CD4-positive, alpha-beta T cell (primary cell): ENCODE measurements around the gene GPM6B. TPM values are rescaled to one million over a fixed set of nuclear protein-coding genes. Genes with fewer than 3 reads are reported as not detected.

Source experiments
- ATAC-seq: fragments of 200-7000 bp; cut with Tn5 transposase; one replicate; pipeline ENCODE4 v1.10.0; 2022; ENCODE audit warnings: mild to moderate bottlenecking; ENCODE audit not compliant: poor library complexity
- CTCF ChIA-PET: fragments of 350-600 bp; sonication (Branson Sonifier 250); formaldehyde crosslinking; loops from one replicate; lab custom pipeline; 2021; ENCODE audit warnings: antibody characterized with exemption, inconsistent platforms; lab: Charles Lee
- POLR2A ChIA-PET: fragments of 350-600 bp; sonication (Branson Sonifier 250); formaldehyde crosslinking; loops from one replicate; lab custom pipeline; 2021; ENCODE audit warnings: antibody characterized with exemption, inconsistent platforms; lab: Charles Lee
- DNase-seq, 14 experiments: peaks; one replicate each; pipeline ENCODE4 v3.0.0-alpha.2; 2013 to 2020; ENCODE audit warnings: mixed read lengths in 2 of 14
- H3K27ac ChIP-seq, 2 donors: one replicate each; pipeline versions ENCODE4 v1.5.1 to v1.7.0; 2013; ENCODE audit warnings: low read length in 2 of 2, low read depth in 1 of 2, mild to moderate bottlenecking in 1 of 2
- H3K27me3 ChIP-seq, 2 experiments: 1 replicate in 1 of 2; 2 replicates in 1 of 2; pipeline versions ENCODE4 v1.6.1 to v1.7.0; 2013; ENCODE audit warnings: low read length in 2 of 2, control low read depth in 1 of 2, mild to moderate bottlenecking in 1 of 2, moderate library complexity in 1 of 2; ENCODE audit not compliant: insufficient read depth in 2 of 2, control insufficient read depth in 1 of 2
- H3K36me3 ChIP-seq: one replicate; pipeline ENCODE4 v1.6.1; 2013; ENCODE audit warnings: low read length, control low read depth; ENCODE audit not compliant: insufficient read depth
- H3K4me1 ChIP-seq: one replicate; pipeline ENCODE4 v1.6.1; 2013; ENCODE audit warnings: low read length, control low read depth; ENCODE audit not compliant: insufficient read depth
- H3K4me3 ChIP-seq: one replicate; pipeline ENCODE4 v1.5.1; 2013; ENCODE audit warnings: mild to moderate bottlenecking, low read length, moderate library complexity
- H3K9me3 ChIP-seq, 2 experiments: 1 replicate in 1 of 2; 2 replicates in 1 of 2; pipeline versions ENCODE4 v1.6.1 to v1.7.0; 2013; ENCODE audit warnings: low read length in 2 of 2, mild to moderate bottlenecking in 2 of 2, control low read depth in 1 of 2, moderate library complexity in 1 of 2; ENCODE audit not compliant: control insufficient read depth in 1 of 2, insufficient read depth in 1 of 2
- H3K27ac Mint-ChIP-seq: one replicate; pipeline ENCODE4 v1.8.0; 2020; ENCODE audit warnings: mixed read lengths
- H3K27me3 Mint-ChIP-seq: one replicate; pipeline ENCODE4 v1.8.0; 2021; ENCODE audit warnings: mixed read lengths
- H3K36me3 Mint-ChIP-seq: one replicate; pipeline ENCODE4 v1.8.0; 2021; ENCODE audit warnings: low read depth, mixed read lengths
- H3K4me1 Mint-ChIP-seq: one replicate; pipeline ENCODE4 v1.8.0; 2021; ENCODE audit warnings: low read depth, mixed read lengths
- H3K4me3 Mint-ChIP-seq: one replicate; pipeline ENCODE4 v1.8.0; 2020; ENCODE audit warnings: mild to moderate bottlenecking, mixed read lengths
- H3K9me3 Mint-ChIP-seq: one replicate; pipeline ENCODE4 v1.8.0; 2020; ENCODE audit warnings: mixed read lengths
- CTCF ChIP-seq: fragments of 200-600 bp; IDR thresholded peaks from one replicate; pipeline ENCODE4 v1.8.0; 2022; ENCODE audit warnings: antibody characterized with exemption, mild to moderate bottlenecking
- intact Hi-C, 2 experiments: fragments of 100-400 bp; cut with DNase I in 1 of 2; cut with micrococcal nuclease in 1 of 2; formaldehyde crosslinking; loops; one replicate each; pipeline versions ENCODE4 v1.15.1 to v1.9.0; 2023 to 2025; cut with DNase I, micrococcal nuclease
- total RNA-seq, 174 experiments: library from RNA in 2 of 174; stranded (reverse) in 2 of 174; gene quantifications; one replicate each; pipeline ENCODE4 v1.2.3 and lab custom pipeline; 2021 to 2026

Gene GPM6B
- total RNA-seq, 2 experiments from 2014 or later, result not detected

GRCh38 chrX:13721819-13722519 is 94.9 kb downstream of the GPM6B start:
- peaks cover 69% of the 10 kb centered on the region for H3K36me3 Mint-ChIP-seq
- TF ChIP-seq CTCF, result no peak
- H3K4me1 ChIP-seq, result peaks cover 38% of the 10 kb centered on the region

DNA sequence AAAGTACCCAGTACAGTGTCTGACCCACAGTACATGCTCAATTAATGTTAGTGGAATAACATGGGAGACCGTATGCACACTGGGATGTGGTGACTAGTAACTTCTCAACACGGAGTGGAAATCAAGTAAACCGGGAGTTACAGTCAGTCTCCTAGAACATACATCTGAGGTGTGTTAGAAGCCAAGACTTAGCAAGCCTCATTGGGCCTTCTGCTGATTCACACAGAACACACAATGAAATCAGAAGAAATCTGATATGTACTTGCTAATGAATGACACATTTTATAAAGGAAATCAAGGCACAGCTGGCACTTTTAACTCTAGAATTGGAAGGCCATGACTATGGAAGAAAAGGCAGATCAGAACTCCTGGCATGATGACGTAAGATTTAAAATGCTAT is 95.5 kb downstream of the GPM6B start:
- Histone ChIP-seq H3K36me3 (peaks cover 18% of the 10 kb centered on the region), H3K27ac (no peak overlapping the region), H3K27me3 (no peaks in the 10 kb centered on the region), H3K4me3 (no peak overlapping the region), H3K4me1 (peaks cover 41% of the 10 kb centered on the region), H3K9me3 (no peaks in the 10 kb centered on the region)
- ATAC-seq (no peak), DNase-seq (no peak)
- TF ChIP-seq CTCF, result no peak
- Mint-ChIP-seq H3K36me3 (peaks cover 67% of the 10 kb centered on the region), H3K27me3 (no peaks in the 10 kb centered on the region), H3K4me1 (peaks cover 69% of the 10 kb centered on the region), H3K4me3 (no peak overlapping the region), H3K27ac (peak overlapping the region; percentile 58), H3K9me3 (no peaks in the 10 kb centered on the region)
- ChIA-PET POLR2A (interaction anchor here (9.0 kb wide), 1 partner anchor 13 kb away, joined by 105 read pairs; the partner anchor contains the start of genes OFD1 and TRAPPC2), CTCF (interaction anchor here (0.6 to 1.6 kb wide), 3 partner anchors 15 to 66 kb away, joined by 3 to 5 read pairs (median 3); no protein-coding TSS in a partner anchor)
- intact Hi-C loops, result no loop called here

More at GRCh38 chrX:13721819-13722519, 94.9 kb downstream of the GPM6B start:
- Mint-ChIP-seq H3K9me3 (no peaks in the 10 kb centered on the region), H3K27me3 (no peaks in the 10 kb centered on the region), H3K4me3 (no peak overlapping the region), H3K4me1 (peaks cover 71% of the 10 kb centered on the region), H3K27ac (peak overlapping the region; percentile 58)
- intact Hi-C loops, result no loop called here
- Histone ChIP-seq H3K27me3 (no peaks in the 10 kb centered on the region), H3K9me3 (no peaks in the 10 kb centered on the region), H3K27ac (no peak overlapping the region), H3K4me3 (no peak overlapping the region), H3K36me3 (peaks cover 18% of the 10 kb centered on the region)
- ChIA-PET CTCF (interaction anchor here (0.6 to 1.6 kb wide), 3 partner anchors 12 to 19 kb away, joined by 3 to 5 read pairs (median 3); partner anchors contain the start of genes OFD1 and TRAPPC2), POLR2A (interaction anchor here (0.9 to 9.0 kb wide), 4 partner anchors 12 to 33 kb away, joined by 3 to 105 read pairs (median 5); partner anchors contain the start of genes OFD1, RAB9A and TRAPPC2)
- ATAC-seq (no peak), DNase-seq (no peak)

Other genes starting within 250 kb of the GPM6B start
- not detected for gene EGFL6, start 247.5 kb downstream of the GPM6B start, total RNA-seq
- gene TCEANC, start 164.0 kb downstream of the GPM6B start, total RNA-seq, result 1 to 10 TPM; 6.5 to 8.3 TPM
- 10 to 100 TPM; 21.4 to 25.2 TPM for gene RAB9A, start 128.0 kb downstream of the GPM6B start, total RNA-seq
- 10 to 100 TPM; 21.4 to 22.3 TPM for gene TRAPPC2, start 82.5 kb downstream of the GPM6B start, total RNA-seq
- 10 to 100 TPM; 59.1 to 60.0 TPM for gene OFD1, start 82.3 kb downstream of the GPM6B start, total RNA-seq
- gene GEMIN8, start 212.8 kb upstream of the GPM6B start, total RNA-seq, result 10 to 100 TPM; 10.2 to 11.1 TPM